GM10266 (cell line): ENCODE data around the gene DIP2B.
"Not testable (repeated sequence)": the region's sequence is repeated elsewhere in the genome, so short reads cannot be mapped to it uniquely, and the experiment has no call there.

ENCODE experiments used
- DNase-seq: peaks from one replicate; pipeline ENCODE4 v3.0.0; 2012; ENCODE audit errors: extremely low spot score
- CTCF ChIP-seq: IDR thresholded peaks from 2 replicates; pipeline ENCODE4 v1.5.1; 2012; ENCODE audit warnings: mild to moderate bottlenecking, low read depth; ENCODE audit not compliant: control insufficient read depth, insufficient read depth; ENCODE audit errors: missing control alignments

Gene DIP2B

DNA sequence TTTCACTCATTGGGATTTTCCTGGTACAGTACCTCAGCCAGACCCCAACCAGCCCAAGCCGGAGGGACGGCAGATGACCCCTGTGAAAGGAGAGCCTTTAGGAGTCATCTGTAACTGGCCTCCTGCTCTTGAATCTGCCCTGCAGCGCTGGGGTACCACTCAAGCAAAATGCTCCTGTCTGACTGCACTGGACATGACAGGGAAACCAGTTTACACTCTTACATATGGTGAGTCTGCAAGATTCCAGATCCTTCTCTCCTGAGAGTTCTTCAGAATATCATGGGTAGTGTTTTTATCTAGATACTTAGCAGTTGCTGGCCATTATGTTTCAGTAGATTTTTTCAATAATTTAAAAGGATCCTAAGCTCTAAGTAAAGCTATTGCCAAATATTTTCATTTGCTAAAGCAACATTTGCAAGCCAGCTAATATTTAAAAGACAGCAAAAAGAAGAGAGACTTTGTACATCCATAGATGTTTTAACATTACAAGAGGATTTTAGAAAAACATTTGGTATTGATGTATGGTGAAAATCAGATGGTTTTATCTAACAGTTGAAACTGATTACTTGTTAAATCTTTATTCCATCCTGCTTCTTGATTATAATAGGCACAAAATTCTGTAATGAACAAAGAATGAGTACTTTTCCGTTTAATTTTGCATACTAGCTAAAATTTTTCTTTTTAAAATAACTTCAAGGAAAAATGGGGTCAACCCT is 174.0 kb downstream of the DIP2B start:
- TF ChIP-seq CTCF, result no peak
- DNase-seq, result no peak

DNA sequence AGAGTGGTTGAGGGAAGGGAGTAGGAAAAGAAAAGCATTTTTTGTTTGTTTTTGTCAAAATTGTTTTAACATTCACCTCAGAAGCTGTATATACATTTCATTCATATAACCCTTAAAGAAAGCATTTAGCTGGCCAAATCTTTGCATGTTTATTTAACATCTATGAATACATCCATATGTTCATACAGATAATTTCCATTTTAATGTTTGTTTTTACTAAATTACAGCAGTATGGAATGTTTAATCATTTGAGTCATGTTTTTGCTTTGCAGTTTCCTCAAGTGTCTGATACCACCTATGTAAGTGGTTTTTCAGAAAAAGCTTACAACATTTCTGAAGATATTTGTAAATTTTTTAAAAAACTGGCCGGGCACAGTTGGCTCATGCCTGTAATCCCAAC is 174.8 kb downstream of the DIP2B start:
- no peak for TF ChIP-seq CTCF
- DNase-seq, result no peak

GRCh38 chr12:50681064-50681463 is 176.3 kb downstream of the DIP2B start:
- not testable (repeated sequence) for DNase-seq

DNA sequence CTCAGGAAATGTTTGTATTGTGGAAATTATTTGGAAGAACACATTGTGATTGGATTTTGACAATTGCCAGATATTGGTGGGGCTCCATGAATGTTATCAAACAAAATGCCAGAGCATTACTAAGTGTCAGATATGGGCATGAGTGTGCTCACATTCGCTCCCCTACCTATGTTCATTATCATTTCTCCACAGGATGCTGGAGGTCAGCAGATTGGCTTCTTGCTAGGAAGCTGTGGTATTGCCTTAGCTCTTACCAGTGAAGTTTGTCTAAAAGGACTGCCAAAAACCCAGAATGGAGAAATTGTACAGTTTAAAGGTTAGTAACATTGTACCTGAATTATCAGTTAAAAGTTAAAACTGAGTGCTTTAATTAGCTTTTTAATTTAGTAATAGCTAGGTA is 180.9 kb downstream of the DIP2B start:
- TF ChIP-seq CTCF, result no peak
- no peak for DNase-seq

- no peak for DNase-seq
- no peak for TF ChIP-seq CTCF
Measured at GRCh38 chr12:50686406-50686805, 181.6 kb downstream of the DIP2B start.

DNA sequence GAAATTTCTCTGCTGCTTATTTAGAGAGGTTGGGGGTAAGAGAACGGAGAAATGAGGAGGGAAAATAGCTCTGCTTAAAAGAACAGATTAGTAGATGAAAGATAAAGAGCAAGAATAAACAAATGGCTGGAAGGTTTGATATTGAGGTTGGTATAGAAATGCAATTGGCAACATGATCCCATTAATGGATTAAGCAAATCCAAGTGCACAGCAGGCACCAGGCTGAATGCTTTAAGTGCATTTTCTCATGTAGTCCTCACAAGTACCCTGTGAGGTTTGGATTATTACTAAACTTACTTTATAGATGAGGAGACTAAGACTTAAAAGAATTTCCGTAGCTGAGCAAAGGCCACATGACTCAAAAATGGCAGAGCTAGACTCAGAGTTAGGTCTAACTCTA is 182.2 kb downstream of the DIP2B start:
- TF ChIP-seq CTCF, result no peak
- DNase-seq, result no peak

- no peak for DNase-seq
- TF ChIP-seq CTCF, result no peak
Measured at GRCh38 chr12:50689437-50689836, 184.7 kb downstream of the DIP2B start.

DNA sequence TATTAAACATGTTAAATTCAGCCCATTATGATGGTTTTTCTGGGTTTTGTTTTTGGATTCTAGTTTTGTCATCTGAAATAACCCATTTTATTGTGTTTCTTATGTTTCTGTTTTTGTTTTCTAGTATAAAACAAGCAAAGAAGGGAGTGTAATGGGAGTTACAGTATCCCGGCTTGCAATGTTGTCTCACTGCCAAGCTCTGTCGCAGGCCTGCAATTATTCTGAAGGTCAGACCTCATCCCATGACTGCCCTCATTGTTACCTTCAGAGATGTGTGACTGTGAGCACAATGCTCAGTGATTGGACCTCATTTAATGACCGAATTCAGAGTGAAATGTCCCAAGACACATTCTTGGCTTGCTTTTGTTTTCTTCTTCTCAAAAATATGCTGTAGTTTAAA is 186.1 kb downstream of the DIP2B start:
- DNase-seq, result no peak
- no peak for TF ChIP-seq CTCF
